Measurements from ENCODE around the gene KCNH3.
A peak's percentile ranks its signal among the peaks of the same experiment; 100 is the strongest.

KCNH3 gene

GRCh38 chr12:49565406-49566265, 26.8 kb downstream of the KCNH3 start:
- DNase-seq, result no peak

- no peak for DNase-seq
Measured at GRCh38 chr12:49566361-49566760, 27.5 kb downstream of the KCNH3 start.

- no peak for DNase-seq
Measured at GRCh38 chr12:49567302-49567610, 28.4 kb downstream of the KCNH3 start.

GRCh38 chr12:49567611-49568441, 29.0 kb downstream of the KCNH3 start, which contains the start of gene MCRS1:
Gene MCRS1 (minus strand): TSS chr12:49568142. CDS start chr12:49566731, 1,411 bp downstream.
- DNase-seq, result peak; percentile 93

- DNase-seq, result no peak
Measured at GRCh38 chr12:49568442-49569162, 29.8 kb downstream of the KCNH3 start.

- no peak for DNase-seq
Measured at GRCh38 chr12:49577589-49578315, 38.9 kb downstream of the KCNH3 start.

GRCh38 chr12:49578471-49579112, 39.8 kb downstream of the KCNH3 start:
- DNase-seq, result no peak

- DNase-seq, result peak; percentile 66
Measured at GRCh38 chr12:49580572-49581535, 42.0 kb downstream of the KCNH3 start.

GRCh38 chr12:49582201-49582600, 43.4 kb downstream of the KCNH3 start:
- no peak for DNase-seq

GRCh38 chr12:49582850-49583249, 44.0 kb downstream of the KCNH3 start:
- no peak for DNase-seq

- DNase-seq, result no peak
Measured at GRCh38 chr12:49583366-49584094, 44.7 kb downstream of the KCNH3 start.

- DNase-seq, result no peak
Measured at GRCh38 chr12:49584591-49584990, 45.8 kb downstream of the KCNH3 start.

- no peak for DNase-seq
Measured at GRCh38 chr12:49585477-49586459, 46.9 kb downstream of the KCNH3 start.

- DNase-seq, result no peak
Measured at GRCh38 chr12:49587174-49587908, 48.5 kb downstream of the KCNH3 start.

- DNase-seq, result no peak
Measured at GRCh38 chr12:49588281-49588680, 49.5 kb downstream of the KCNH3 start.

GRCh38 chr12:49588721-49589516, 50.1 kb downstream of the KCNH3 start:
- DNase-seq, result no peak

- DNase-seq, result no peak
Measured at GRCh38 chr12:49598527-49598926, 59.7 kb downstream of the KCNH3 start.
